GM19395 (cell line): Measurements from ENCODE around the gene MOSMO.
"Not testable (repeated sequence)": the region's sequence is repeated elsewhere in the genome, so short reads cannot be mapped to it uniquely, and the experiment has no call there.

Source experiments
- ATAC-seq: cut with Tn5 transposase; IDR thresholded peaks from one replicate; pipeline ENCODE4 v1.9.1; 2021; ENCODE audit warnings: mild to moderate bottlenecking, moderate library complexity; ENCODE audit not compliant: unreplicated experiment

The MOSMO gene

GRCh38 chr16:22035153-22035552 is 27.2 kb downstream of the MOSMO start:
- ATAC-seq = no peak

- ATAC-seq = not testable (repeated sequence)
These were observed 36.0 kb downstream of the MOSMO start for GRCh38 chr16:22043882-22044281.

GRCh38 chr16:22045888-22046287 is 38.0 kb downstream of the MOSMO start:
- not testable (repeated sequence) for ATAC-seq

- ATAC-seq = no peak
These were observed 43.1 kb downstream of the MOSMO start for GRCh38 chr16:22050963-22051362.

GRCh38 chr16:22052980-22053379 is 45.1 kb downstream of the MOSMO start:
- no peak for ATAC-seq

GRCh38 chr16:22053921-22054341 is 46.0 kb downstream of the MOSMO start:
- no peak for ATAC-seq

GRCh38 chr16:22054847-22055590 is 47.1 kb downstream of the MOSMO start:
- no peak for ATAC-seq

- no peak for ATAC-seq
These were observed 48.0 kb downstream of the MOSMO start for GRCh38 chr16:22055881-22056280.

- ATAC-seq = no peak
These were observed 56.1 kb downstream of the MOSMO start for GRCh38 chr16:22063888-22064467.

GRCh38 chr16:22065252-22065651 is 57.3 kb downstream of the MOSMO start:
- no peak for ATAC-seq

- no peak for ATAC-seq
These were observed 62.7 kb downstream of the MOSMO start for GRCh38 chr16:22070361-22071330.

- no peak for ATAC-seq
These were observed 63.5 kb downstream of the MOSMO start for GRCh38 chr16:22071331-22071910.

GRCh38 chr16:22073350-22073749 is 65.4 kb downstream of the MOSMO start:
- ATAC-seq = no peak

GRCh38 chr16:22075043-22075757 is 67.3 kb downstream of the MOSMO start:
- ATAC-seq = no peak

- ATAC-seq = no peak
These were observed 67.9 kb downstream of the MOSMO start for GRCh38 chr16:22075776-22076175.

- no peak for ATAC-seq
These were observed 69.9 kb downstream of the MOSMO start for GRCh38 chr16:22077700-22078313.

- no peak for ATAC-seq
These were observed 70.7 kb downstream of the MOSMO start for GRCh38 chr16:22078656-22079055.

- ATAC-seq = no peak
These were observed 73.1 kb downstream of the MOSMO start for GRCh38 chr16:22081050-22081449.

- no peak for ATAC-seq
These were observed 78.5 kb downstream of the MOSMO start for GRCh38 chr16:22086440-22086839.

GRCh38 chr16:22088642-22089041 is 80.7 kb downstream of the MOSMO start:
- no peak for ATAC-seq
